A549 treated with AZD2906 at 1 μM for 4 hours (cell line): ENCODE data around the gene ARHGEF25. TPM values are rescaled to one million over a fixed set of nuclear protein-coding genes. Genes with fewer than 3 reads are reported as not detected.

Experiments
- total RNA-seq: library from RNA; stranded (reverse); fragments of 200-300 nt; extraction: Qiagen RNA extraction; gene quantifications from 5 replicates; pipeline ENCODE4 v1.2.3, GENCODE V29; 2022

The ARHGEF25 gene
- total RNA-seq, result 4.2 to 5.6 TPM (median 5.4 TPM) in 5 replicates

GRCh38 chr12:57611108-57611826, at the start of gene ARHGEF25:
ARHGEF25 (plus strand) TSS chr12:57611435; CDS start chr12:57611895, 460 bp downstream.

GRCh38 chr12:57590864-57591781, 20.1 kb upstream of the ARHGEF25 start, which contains the start of gene PIP4K2C:
PIP4K2C (plus strand) TSS chr12:57591192; CDS start chr12:57591290, 98 bp downstream.

GRCh38 chr12:57604454-57604991, 6.7 kb upstream of the ARHGEF25 start, which contains the start of gene DTX3:
DTX3 (plus strand) TSS chr12:57604824; CDS start chr12:57606518, 1,694 bp downstream.

GRCh38 chr12:57632958-57633840, 22.0 kb downstream of the ARHGEF25 start, which contains the start of gene B4GALNT1:
B4GALNT1 (minus strand) TSS chr12:57633201; CDS start chr12:57632132, 1,069 bp downstream.

Other genes starting within 250 kb of the ARHGEF25 start
- 7.5 to 10.4 TPM (median 7.9 TPM) in 5 replicates for gene R3HDM2, start 180.4 kb upstream of the ARHGEF25 start, total RNA-seq
- gene INHBC, start 176.7 kb upstream of the ARHGEF25 start, total RNA-seq, result 0.05 to 0.06 TPM (median 0.05 TPM) in 3 of 5 replicates, not detected in the others
- 0.05 to 0.09 TPM (median 0.06 TPM) in 3 of 5 replicates, not detected in the others for gene INHBE, start 156.1 kb upstream of the ARHGEF25 start, total RNA-seq
- 4.4 to 5.8 TPM (median 5.4 TPM) in 5 replicates for gene GLI1, start 151.7 kb upstream of the ARHGEF25 start, total RNA-seq
- 0.33 to 0.96 TPM (median 0.48 TPM) in 5 replicates for gene ARHGAP9, start 131.6 kb upstream of the ARHGEF25 start, total RNA-seq
- gene MARS1, start 123.4 kb upstream of the ARHGEF25 start, total RNA-seq, result 126 to 287 TPM (median 138 TPM) in 5 replicates
- gene DDIT3, start 90.9 kb upstream of the ARHGEF25 start, total RNA-seq, result 20.8 to 27.9 TPM (median 23.8 TPM) in 5 replicates
- gene MBD6, start 88.6 kb upstream of the ARHGEF25 start, total RNA-seq, result 19.1 to 28.6 TPM (median 26.3 TPM) in 5 replicates
- gene DCTN2, start 64.2 kb upstream of the ARHGEF25 start, total RNA-seq, result 119 to 184 TPM (median 123 TPM) in 5 replicates
- gene KIF5A, start 61.4 kb upstream of the ARHGEF25 start, total RNA-seq, result 0.17 to 0.24 TPM (median 0.21 TPM) in 5 replicates
- gene PIP4K2C, start 20.2 kb upstream of the ARHGEF25 start, total RNA-seq, result 39.3 to 45.9 TPM (median 40.5 TPM) in 5 replicates
- 14.2 to 19.7 TPM (median 18.7 TPM) in 5 replicates for gene DTX3, start 6.6 kb upstream of the ARHGEF25 start, total RNA-seq
- 32.6 to 47.2 TPM (median 42.2 TPM) in 5 replicates for gene B4GALNT1, start 21.8 kb downstream of the ARHGEF25 start, total RNA-seq
- 112 to 124 TPM (median 114 TPM) in 5 replicates for gene OS9, start 82.7 kb downstream of the ARHGEF25 start, total RNA-seq
- 0.09 to 0.23 TPM (median 0.16 TPM) in 5 replicates for gene AGAP2, start 127.3 kb downstream of the ARHGEF25 start, total RNA-seq
- gene TSPAN31, start 133.6 kb downstream of the ARHGEF25 start, total RNA-seq, result 15.0 to 22.2 TPM (median 17.1 TPM) in 5 replicates
- gene CDK4, start 140.9 kb downstream of the ARHGEF25 start, total RNA-seq, result 240 to 276 TPM (median 248 TPM) in 5 replicates
- gene MARCHF9, start 143.7 kb downstream of the ARHGEF25 start, total RNA-seq, result 6.4 to 8.0 TPM (median 7.8 TPM) in 5 replicates
- 1.4 to 2.4 TPM (median 2.0 TPM) in 5 replicates for gene CYP27B1, start 155.6 kb downstream of the ARHGEF25 start, total RNA-seq
- 43.0 to 52.2 TPM (median 49.1 TPM) in 5 replicates for gene METTL1, start 160.7 kb downstream of the ARHGEF25 start, total RNA-seq
- 3.5 to 6.2 TPM (median 5.1 TPM) in 5 replicates for gene EEF1AKMT3, start 161.2 kb downstream of the ARHGEF25 start, total RNA-seq
- gene TSFM, start 171.4 kb downstream of the ARHGEF25 start, total RNA-seq, result 62.8 to 79.9 TPM (median 69.5 TPM) in 5 replicates
- gene AVIL, start 207.3 kb downstream of the ARHGEF25 start, total RNA-seq, result 0.39 to 0.74 TPM (median 0.55 TPM) in 5 replicates
- 38.6 to 55.2 TPM (median 49.3 TPM) in 5 replicates for gene CTDSP2, start 235.3 kb downstream of the ARHGEF25 start, total RNA-seq